Measurements from ENCODE around the gene BTF3. TPM values are rescaled to one million over a fixed set of nuclear protein-coding genes. Genes with fewer than 3 reads are reported as not detected.

Gene BTF3
- total and polyA plus RNA-seq, 4 donors = 393 to 1,015 (median 568) TPM

DNA sequence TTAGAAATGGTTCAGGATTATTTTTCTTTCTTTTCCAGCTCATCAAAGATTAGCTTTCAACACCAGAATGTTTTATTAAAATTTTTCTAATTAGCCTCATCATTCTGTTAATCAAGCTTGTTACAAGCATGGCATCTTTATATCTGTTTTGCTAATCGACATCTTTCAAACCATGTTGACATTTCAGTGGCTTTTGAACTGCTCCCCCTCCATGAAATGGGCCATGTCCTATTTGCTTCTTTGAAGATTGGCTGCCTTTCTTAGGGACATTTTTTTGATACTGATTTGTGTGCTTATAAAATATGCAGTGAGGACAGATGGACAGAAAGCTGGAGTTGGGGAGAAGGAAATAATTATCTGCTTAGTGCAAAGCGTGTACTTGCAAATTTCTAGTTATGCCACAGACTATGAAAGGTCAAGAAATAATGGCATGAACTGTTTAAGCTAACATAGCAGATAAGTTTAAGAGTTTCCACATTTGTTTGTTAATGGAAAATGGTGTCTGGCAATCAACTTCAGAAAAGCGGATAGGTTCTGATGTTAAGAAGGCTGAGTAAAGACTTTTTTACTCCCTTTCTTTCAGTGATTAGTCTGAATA is 27.5 kb downstream of the BTF3 start:
- no peak for ATAC-seq (ENCODE audit: low FRiP score)
- Histone ChIP-seq H3K36me3 (ENCODE audit: control insufficient read depth in 1 of 2, insufficient read depth in 2 of 2, low read length in 1 of 2) (no peaks in the 10 kb centered on the region), H3K27me3 (ENCODE audit: control insufficient read depth in 1 of 2, insufficient read depth in 2 of 2, low read length in 1 of 2) (no peaks in the 10 kb centered on the region), H3K4me3 (ENCODE audit: low read length in 2 of 2) (no peak overlapping the region), H3K27ac (ENCODE audit: low read depth in 1 of 2, low read length in 2 of 2) (no peak overlapping the region), H3K9me3 (ENCODE audit: control insufficient read depth, low read length) (no peaks in the 10 kb centered on the region), H3K4me1 (ENCODE audit: control insufficient read depth in 1 of 2, insufficient read depth in 2 of 2, low read length in 2 of 2) (peaks cover 4% of the 10 kb centered on the region in 2 donors)
- intact Hi-C loops (cut with DNase I) = no loop called here
- WGBS, 2 donors = 12 to 18% methylated on average over 3 of the region's 3 CpGs
- no peak for DNase-seq

DNA sequence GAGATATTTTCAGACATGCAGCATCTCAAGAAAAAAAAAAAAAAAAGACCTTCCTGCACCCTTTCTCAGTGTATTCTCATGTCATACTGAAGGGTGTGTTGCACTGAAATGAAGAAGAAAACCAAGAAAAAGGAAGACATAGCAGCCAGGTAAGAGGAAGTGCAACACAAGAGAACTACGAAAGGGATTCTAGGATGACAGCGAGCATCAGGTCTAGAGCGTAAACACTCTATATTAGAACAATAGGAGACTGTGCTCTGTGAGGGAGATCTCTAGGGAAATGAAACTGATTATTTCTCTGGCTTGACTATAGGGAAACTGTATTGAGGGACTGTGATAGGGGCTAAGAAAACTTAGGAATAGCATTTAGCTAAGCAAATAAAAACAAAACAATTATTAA is 30.0 kb downstream of the BTF3 start:
- Histone ChIP-seq H3K4me3 (ENCODE audit: low read length in 2 of 2) (no peak overlapping the region), H3K27ac (ENCODE audit: low read depth in 1 of 2, low read length in 2 of 2) (no peak overlapping the region), H3K9me3 (ENCODE audit: control insufficient read depth, low read length) (no peaks in the 10 kb centered on the region), H3K36me3 (ENCODE audit: control insufficient read depth in 1 of 2, insufficient read depth in 2 of 2, low read length in 1 of 2) (no peaks in the 10 kb centered on the region), H3K4me1 (ENCODE audit: control insufficient read depth in 1 of 2, insufficient read depth in 2 of 2, low read length in 2 of 2) (peaks cover 0 to 2% of the 10 kb centered on the region in 2 donors), H3K27me3 (ENCODE audit: control insufficient read depth in 1 of 2, insufficient read depth in 2 of 2, low read length in 1 of 2) (no peaks in the 10 kb centered on the region)
- ATAC-seq (ENCODE audit: low FRiP score) = no peak
- whole genome bisulfite sequencing, 2 donors = 90 to 91% methylated on average over 3 of the region's 3 CpGs
- intact Hi-C loops (cut with DNase I) = no loop called here
- DNase-seq = no peak

DNA sequence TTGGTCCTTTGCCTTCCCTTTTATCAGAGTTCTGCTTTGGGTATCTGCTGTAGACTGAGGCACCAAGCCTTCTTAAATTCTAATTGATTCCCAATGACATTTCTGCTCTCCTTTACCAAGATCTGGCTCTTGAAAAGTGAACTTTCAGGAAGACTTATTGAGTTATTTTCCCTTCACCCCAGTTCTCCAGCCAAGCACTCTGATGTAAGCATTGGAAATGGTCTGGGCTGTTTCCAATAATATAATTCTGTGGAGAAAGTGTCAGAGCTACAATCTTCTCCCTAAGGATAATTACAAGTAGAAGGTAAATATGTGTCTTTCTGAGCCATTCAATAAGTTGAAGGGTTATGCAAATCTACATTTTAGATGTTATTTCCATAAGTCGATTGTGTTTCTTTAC is 30.8 kb downstream of the BTF3 start:
- H3K36me3 ChIP-seq (ENCODE audit: control insufficient read depth in 1 of 2, insufficient read depth in 2 of 2, low read length in 1 of 2) = no peaks in the 10 kb centered on the region
- 83 to 88% methylated on average over 1 of the region's 1 CpG for WGBS, 2 donors
- no peaks in the 10 kb centered on the region for H3K9me3 ChIP-seq (ENCODE audit: control insufficient read depth, low read length)
- intact Hi-C loops (cut with DNase I) = no loop called here
- ATAC-seq (ENCODE audit: low FRiP score) (no peak), DNase-seq (no peak)
- H3K4me3 ChIP-seq (ENCODE audit: low read length in 2 of 2) = no peak overlapping the region
- H3K27me3 ChIP-seq (ENCODE audit: control insufficient read depth in 1 of 2, insufficient read depth in 2 of 2, low read length in 1 of 2) = no peaks in the 10 kb centered on the region
- no peak overlapping the region for H3K27ac ChIP-seq (ENCODE audit: low read depth in 1 of 2, low read length in 2 of 2)
- peaks cover 0 to 2% of the 10 kb centered on the region in 2 donors for H3K4me1 ChIP-seq (ENCODE audit: control insufficient read depth in 1 of 2, insufficient read depth in 2 of 2, low read length in 2 of 2)

DNA sequence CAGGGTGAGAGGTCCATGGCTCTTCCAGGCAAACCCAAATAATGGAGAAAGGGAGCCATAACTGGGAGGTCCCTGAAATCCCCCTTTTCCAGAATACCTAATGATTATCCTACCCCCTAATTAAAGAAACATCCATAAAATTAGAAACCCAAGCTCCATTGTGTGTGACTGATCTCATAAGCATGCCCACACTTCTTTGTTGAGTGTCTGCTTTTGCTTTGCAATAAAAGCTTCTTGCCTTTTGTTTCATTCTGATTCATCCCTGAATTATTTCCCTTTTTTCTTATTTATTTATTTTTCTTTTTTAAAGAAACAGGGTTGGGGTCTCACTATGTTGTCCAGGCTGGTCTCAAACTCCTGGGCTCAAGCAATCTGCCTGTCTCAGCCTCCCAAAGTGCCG is 33.1 kb downstream of the BTF3 start:
- H3K4me1 ChIP-seq (ENCODE audit: control insufficient read depth in 1 of 2, insufficient read depth in 2 of 2, low read length in 2 of 2) = peaks cover 0 to 2% of the 10 kb centered on the region in 2 donors
- no peak overlapping the region for H3K4me3 ChIP-seq (ENCODE audit: low read length in 2 of 2)
- intact Hi-C loops (cut with DNase I) = no loop called here
- 90 to 92% methylated on average over 1 of the region's 1 CpG for WGBS, 2 donors
- no peaks in the 10 kb centered on the region for H3K27me3 ChIP-seq (ENCODE audit: control insufficient read depth in 1 of 2, insufficient read depth in 2 of 2, low read length in 1 of 2)
- H3K27ac ChIP-seq (ENCODE audit: low read depth in 1 of 2, low read length in 2 of 2) = no peak overlapping the region
- ATAC-seq (ENCODE audit: low FRiP score) (no peak), DNase-seq (no peak)
- H3K36me3 ChIP-seq (ENCODE audit: control insufficient read depth in 1 of 2, insufficient read depth in 2 of 2, low read length in 1 of 2) = no peaks in the 10 kb centered on the region
- no peaks in the 10 kb centered on the region for H3K9me3 ChIP-seq (ENCODE audit: control insufficient read depth, low read length)

DNA sequence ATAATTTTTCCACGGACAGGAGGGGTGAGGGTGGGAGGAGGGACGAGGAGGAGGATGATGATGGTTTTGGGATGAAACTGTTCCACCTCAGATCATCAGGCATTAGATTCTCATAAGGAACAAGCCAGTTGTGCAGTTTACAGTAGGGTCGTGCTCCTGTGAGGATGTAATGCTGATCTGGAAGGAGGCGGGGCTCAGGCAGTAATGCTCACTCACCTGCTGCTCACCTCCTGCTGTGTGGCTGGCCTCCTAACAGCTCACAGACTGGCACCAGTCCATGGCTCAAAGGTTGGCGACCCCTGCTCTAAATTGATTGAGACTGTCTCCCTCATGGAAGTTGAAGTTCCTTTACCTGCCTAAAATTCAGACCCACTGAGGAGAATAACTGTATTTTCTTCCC is 34.0 kb downstream of the BTF3 start:
- Histone ChIP-seq H3K27me3 (ENCODE audit: control insufficient read depth in 1 of 2, insufficient read depth in 2 of 2, low read length in 1 of 2) (no peaks in the 10 kb centered on the region), H3K9me3 (ENCODE audit: control insufficient read depth, low read length) (no peaks in the 10 kb centered on the region), H3K27ac (ENCODE audit: low read depth in 1 of 2, low read length in 2 of 2) (no peak overlapping the region), H3K4me1 (ENCODE audit: control insufficient read depth in 1 of 2, insufficient read depth in 2 of 2, low read length in 2 of 2) (peaks cover 0 to 2% of the 10 kb centered on the region in 2 donors), H3K36me3 (ENCODE audit: control insufficient read depth in 1 of 2, insufficient read depth in 2 of 2, low read length in 1 of 2) (no peaks in the 10 kb centered on the region), H3K4me3 (ENCODE audit: low read length in 2 of 2) (no peak overlapping the region)
- DNase-seq (no peak), ATAC-seq (ENCODE audit: low FRiP score) (no peak)
- 82 to 87% methylated on average over 5 of the region's 5 CpGs for WGBS, 2 donors
- intact Hi-C loops (cut with DNase I) = no loop called here

DNA sequence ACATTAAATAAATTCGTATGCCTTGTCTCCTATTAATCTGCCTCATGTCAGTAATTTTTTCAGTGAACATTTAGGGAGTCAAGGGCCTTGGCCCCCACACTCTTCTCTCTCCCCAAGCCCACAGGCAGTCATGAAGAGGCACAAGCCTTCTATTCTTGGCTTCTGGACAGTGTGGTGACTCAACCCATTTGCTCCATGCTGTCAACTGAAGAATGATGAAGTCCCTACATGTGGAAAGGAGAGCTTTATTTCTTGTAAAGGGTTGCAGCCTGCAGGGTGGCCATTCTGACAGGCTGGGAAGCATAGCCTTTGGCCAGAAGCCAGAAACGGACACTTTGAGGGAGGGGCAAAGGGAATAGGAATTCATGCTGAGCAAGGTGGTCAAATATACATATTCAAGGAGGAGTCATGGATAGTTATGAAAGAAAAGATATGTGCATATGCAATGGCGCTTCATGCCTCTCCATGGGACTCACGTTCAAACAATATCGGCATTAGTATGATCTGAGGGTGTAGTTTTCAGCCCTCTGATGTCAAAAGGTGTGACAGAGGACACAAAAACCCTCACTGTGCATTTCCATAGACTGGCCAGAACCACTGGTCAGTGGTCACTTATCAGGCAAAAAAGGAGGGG is 35.9 kb downstream of the BTF3 start:
- Histone ChIP-seq H3K36me3 (ENCODE audit: control insufficient read depth in 1 of 2, insufficient read depth in 2 of 2, low read length in 1 of 2) (no peaks in the 10 kb centered on the region), H3K4me1 (ENCODE audit: control insufficient read depth in 1 of 2, insufficient read depth in 2 of 2, low read length in 2 of 2) (peaks cover 0 to 2% of the 10 kb centered on the region in 2 donors), H3K27me3 (ENCODE audit: control insufficient read depth in 1 of 2, insufficient read depth in 2 of 2, low read length in 1 of 2) (no peaks in the 10 kb centered on the region), H3K27ac (ENCODE audit: low read depth in 1 of 2, low read length in 2 of 2) (no peak overlapping the region), H3K9me3 (ENCODE audit: control insufficient read depth, low read length) (no peaks in the 10 kb centered on the region), H3K4me3 (ENCODE audit: low read length in 2 of 2) (no peak overlapping the region)
- intact Hi-C loops (cut with DNase I) = no loop called here
- 76 to 77% methylated on average over 5 of the region's 5 CpGs for WGBS, 2 donors
- no peak for DNase-seq
- ATAC-seq (ENCODE audit: low FRiP score) = no peak

DNA sequence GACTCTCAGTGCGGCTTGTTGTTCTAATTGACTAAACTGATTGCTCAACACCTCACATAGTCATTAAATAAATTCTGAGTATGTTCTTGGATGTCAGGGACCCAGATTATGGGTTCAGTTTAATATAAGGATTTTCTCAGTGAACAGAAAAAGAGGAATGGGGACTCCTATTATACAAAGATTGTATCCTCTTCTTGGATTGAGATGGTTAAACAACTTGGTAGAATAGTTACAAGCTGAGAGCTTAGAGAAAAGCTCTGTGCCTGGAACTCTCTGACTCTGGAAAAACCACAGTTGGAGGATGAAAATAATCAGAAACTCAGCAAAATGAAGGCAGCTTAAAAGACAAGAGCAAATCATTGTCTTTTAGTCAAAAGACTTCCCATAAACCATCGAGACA is 36.7 kb downstream of the BTF3 start:
- H3K9me3 ChIP-seq (ENCODE audit: control insufficient read depth, low read length) = no peaks in the 10 kb centered on the region
- intact Hi-C loops (cut with DNase I) = no loop called here
- ATAC-seq (ENCODE audit: low FRiP score) (no peak), DNase-seq (no peak)
- H3K36me3 ChIP-seq (ENCODE audit: control insufficient read depth in 1 of 2, insufficient read depth in 2 of 2, low read length in 1 of 2) = no peaks in the 10 kb centered on the region
- no peak overlapping the region for H3K27ac ChIP-seq (ENCODE audit: low read depth in 1 of 2, low read length in 2 of 2)
- no peak overlapping the region for H3K4me3 ChIP-seq (ENCODE audit: low read length in 2 of 2)
- WGBS, 2 donors = 92 to 99% methylated on average over 2 of the region's 2 CpGs
- no peaks in the 10 kb centered on the region for H3K27me3 ChIP-seq (ENCODE audit: control insufficient read depth in 1 of 2, insufficient read depth in 2 of 2, low read length in 1 of 2)
- peaks cover 2% of the 10 kb centered on the region in 2 donors for H3K4me1 ChIP-seq (ENCODE audit: control insufficient read depth in 1 of 2, insufficient read depth in 2 of 2, low read length in 2 of 2)

DNA sequence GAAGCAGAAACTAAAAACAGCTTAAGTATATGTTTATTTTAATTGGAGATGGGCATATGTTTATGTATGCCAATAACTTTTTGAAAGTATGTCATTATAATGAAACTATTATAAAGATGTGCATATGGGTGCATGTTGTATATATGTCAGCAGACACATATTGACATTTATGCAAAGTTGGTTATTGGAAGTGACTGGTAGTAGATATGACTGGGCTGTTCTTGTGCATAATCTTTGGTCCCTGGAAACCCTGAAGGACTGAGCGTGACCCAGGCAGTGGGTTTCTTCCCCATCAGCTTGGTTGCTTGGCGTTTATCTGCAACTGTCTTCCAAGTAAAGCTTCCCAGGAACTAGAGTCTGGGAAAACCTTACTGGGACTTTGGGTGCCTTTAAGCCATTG is 41.5 kb downstream of the BTF3 start:
- Histone ChIP-seq H3K9me3 (ENCODE audit: control insufficient read depth, low read length) (no peaks in the 10 kb centered on the region), H3K36me3 (ENCODE audit: control insufficient read depth in 1 of 2, insufficient read depth in 2 of 2, low read length in 1 of 2) (no peaks in the 10 kb centered on the region), H3K27me3 (ENCODE audit: control insufficient read depth in 1 of 2, insufficient read depth in 2 of 2, low read length in 1 of 2) (no peaks in the 10 kb centered on the region), H3K27ac (ENCODE audit: low read depth in 1 of 2, low read length in 2 of 2) (no peak overlapping the region), H3K4me3 (ENCODE audit: low read length in 2 of 2) (no peak overlapping the region), H3K4me1 (ENCODE audit: control insufficient read depth in 1 of 2, insufficient read depth in 2 of 2, low read length in 2 of 2) (peaks cover 3% of the 10 kb centered on the region in 2 donors)
- intact Hi-C loops (cut with DNase I) = no loop called here
- 86 to 90% methylated on average over 2 of the region's 2 CpGs for WGBS, 2 donors
- ATAC-seq (ENCODE audit: low FRiP score) (no peak), DNase-seq (no peak)

DNA sequence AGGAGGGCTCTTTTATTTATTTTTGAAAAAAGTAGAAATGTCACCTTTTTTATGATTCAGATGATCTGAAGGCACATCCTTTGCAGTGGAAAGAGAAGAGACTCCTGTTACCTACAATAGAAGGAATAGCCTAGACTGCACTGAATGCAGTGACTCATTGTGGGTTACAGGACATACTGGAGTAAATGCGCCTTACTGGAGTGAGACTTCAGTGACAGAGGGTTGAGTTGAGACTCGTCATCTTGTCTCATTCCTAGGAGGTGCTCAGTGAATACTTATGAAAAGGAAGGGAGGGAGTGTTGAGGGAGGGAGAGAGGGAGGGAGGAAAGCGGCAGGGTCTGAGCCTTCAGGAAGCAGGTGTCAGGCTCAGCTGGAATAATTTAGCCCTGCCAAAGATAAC is 42.0 kb downstream of the BTF3 start:
- no peak for ATAC-seq (ENCODE audit: low FRiP score)
- Histone ChIP-seq H3K4me3 (ENCODE audit: low read length in 2 of 2) (no peak overlapping the region), H3K27me3 (ENCODE audit: control insufficient read depth in 1 of 2, insufficient read depth in 2 of 2, low read length in 1 of 2) (no peaks in the 10 kb centered on the region), H3K9me3 (ENCODE audit: control insufficient read depth, low read length) (no peaks in the 10 kb centered on the region), H3K4me1 (ENCODE audit: control insufficient read depth in 1 of 2, insufficient read depth in 2 of 2, low read length in 2 of 2) (peaks cover 3% of the 10 kb centered on the region in 2 donors), H3K36me3 (ENCODE audit: control insufficient read depth in 1 of 2, insufficient read depth in 2 of 2, low read length in 1 of 2) (no peaks in the 10 kb centered on the region), H3K27ac (ENCODE audit: low read depth in 1 of 2, low read length in 2 of 2) (no peak overlapping the region)
- no peak for DNase-seq
- intact Hi-C loops (cut with DNase I) = no loop called here
- 90 to 97% methylated on average over 3 of the region's 3 CpGs for WGBS, 2 donors
